ENCODE measurements around the gene HK1. TPM values are rescaled to one million over a fixed set of nuclear protein-coding genes. Genes with fewer than 3 reads are reported as not detected.

The HK1 gene
- total and polyA plus RNA-seq, 2 of the 4 experiments (the other 2 are of a cell fraction), result 53.7 to 90.5 TPM

- dilution Hi-C loops (cut with HindIII; ENCODE audit: low sequenced_read_pairs, unreplicated experiment), result no loop called here
- ChIA-PET CTCF (no interaction called here), POLR2A (ENCODE audit: unreplicated experiment) (no interaction called here)
- peak overlapping the region; percentile 9 for H2BK5ac ChIP-seq (ENCODE audit: low read depth, low read length, poor library complexity, severe bottlenecking)
- H2BK20ac ChIP-seq (ENCODE audit: low read depth, low read length), result no peak overlapping the region
- no peak overlapping the region for H3K27ac ChIP-seq (ENCODE audit: insufficient read depth, low read length)
- peaks cover 30% of the 10 kb centered on the region for H3K4me1 ChIP-seq (ENCODE audit: control insufficient read depth, insufficient read depth, low read length)
- no peak for TF ChIP-seq CHD1 (IDR thresholded peaks at IDR 0.05; ENCODE audit: low read depth, low read length)
- TF ChIP-seq FOS (IDR thresholded peaks at IDR 0.05; ENCODE audit: low read depth, low read length), result no peak
- TF ChIP-seq SMC3 (IDR thresholded peaks at IDR 0.05; ENCODE audit: low read depth, low read length), result no peak
- TF ChIP-seq NFE2L2 (IDR thresholded peaks at IDR 0.05; ENCODE audit: low read depth, low read length), result no peak
- TF ChIP-seq ELK1 (IDR thresholded peaks at IDR 0.05; ENCODE audit: borderline replicate concordance, low read depth, low read length), result no peak
- no peak for TF ChIP-seq MXI1 (IDR thresholded peaks at IDR 0.05; ENCODE audit: borderline replicate concordance, low read depth, low read length)
- no peak for TF ChIP-seq RFX5 (IDR thresholded peaks at IDR 0.05; ENCODE audit: low read depth, low read length)
- TF ChIP-seq CEBPB (IDR thresholded peaks at IDR 0.05; ENCODE audit: low read depth, low read length), result no peak
- no peak for TF ChIP-seq RCOR1 (IDR thresholded peaks at IDR 0.05; ENCODE audit: insufficient replicate concordance, low read length)
- TF ChIP-seq USF2 (IDR thresholded peaks at IDR 0.05; ENCODE audit: low read depth, low read length), result no peak
- no peak for TF ChIP-seq BHLHE40 (IDR thresholded peaks at IDR 0.05; ENCODE audit: low read depth, low read length)
- no peak for TF ChIP-seq MAZ (IDR thresholded peaks at IDR 0.05; ENCODE audit: borderline replicate concordance, low read depth, low read length)
- TF ChIP-seq POLR2A (IDR thresholded peaks at IDR 0.05; ENCODE audit: low read depth, low read length), result no peak
- no peak for TF ChIP-seq CTCF (conservative IDR thresholded peaks at IDR 0.05; ENCODE audit: low read depth, low read length)
- TF ChIP-seq MAFK (IDR thresholded peaks at IDR 0.05; ENCODE audit: low read depth, low read length), result no peak
- TF ChIP-seq RAD21 (IDR thresholded peaks at IDR 0.05; ENCODE audit: low read length), result no peak
- H3K9ac ChIP-seq (ENCODE audit: low read depth, low read length), result no peak overlapping the region
- H3K56ac ChIP-seq (ENCODE audit: extremely low read depth, insufficient read depth, low read length), result no peak overlapping the region
- no peak overlapping the region for H4K5ac ChIP-seq (ENCODE audit: low read depth, low read length)
- in situ Hi-C loops (cut with MboI; ENCODE audit: low sequenced_read_pairs), result no loop called here
- no peak overlapping the region for H3K4me3 ChIP-seq (ENCODE audit: insufficient read depth, low read depth, low read length)
- no peak overlapping the region for H3K14ac ChIP-seq (replicated peaks; ENCODE audit: low read depth, low read length)
- H3K23ac ChIP-seq (ENCODE audit: low read depth, low read length), result 0 out of 2 replicates have a peak overlapping the region, but pooled peaks have one; percentile 4
- H3K27me3 ChIP-seq (ENCODE audit: control insufficient read depth, insufficient read depth, low read length), result no peaks in the 10 kb centered on the region
- no peak overlapping the region; the same call in 1 of the 2 replicates for H3K4me2 ChIP-seq (ENCODE audit: low read depth, low read length)
- no TSS peak for BruUV-seq (replicated peaks)
- peaks cover 20 to 67% of the 10 kb centered on the region in 2 experiments for H3K79me1 ChIP-seq (ENCODE audit: low read depth in 1 of 2, low read length in 2 of 2)
- no peak overlapping the region for H4K91ac ChIP-seq (ENCODE audit: insufficient read depth, low read depth, low read length)
- ATAC-seq (ENCODE audit: low read depth), result no peak
- H3K9me1 ChIP-seq (ENCODE audit: insufficient read depth, low read length), result peaks cover 37% of the 10 kb centered on the region
- H2AK5ac ChIP-seq (ENCODE audit: low read depth, low read length), result 0 out of 2 replicates have a peak overlapping the region, but pooled peaks have one; percentile 30
- H3K36me3 ChIP-seq (ENCODE audit: control insufficient read depth, insufficient read depth, low read length), result no peaks in the 10 kb centered on the region
- H2AFZ ChIP-seq (replicated peaks; ENCODE audit: low read length, poor library complexity), result no peak overlapping the region
- no peak overlapping the region for H4K8ac ChIP-seq (ENCODE audit: low read depth in 2 of 2, low read length in 2 of 2)
- no peak overlapping the region for H3K4ac ChIP-seq (ENCODE audit: low read depth, low read length)
- peak overlapping the region; percentile 17 for H2AK9ac ChIP-seq (replicated peaks; ENCODE audit: low read depth, low read length, poor library complexity)
- DNase-seq, result no peak
- no peak overlapping the region for H2BK15ac ChIP-seq (ENCODE audit: low read depth, low read length)
- intact Hi-C loops (cut with micrococcal nuclease), result no loop called here
- peaks cover 52% of the 10 kb centered on the region for H4K20me1 ChIP-seq (ENCODE audit: insufficient read depth, low read length)
- H3K18ac ChIP-seq (ENCODE audit: low read depth, low read length), result no peak overlapping the region
- H3K9me3 ChIP-seq (ENCODE audit: control insufficient read depth, insufficient read depth, low read length), result no peaks in the 10 kb centered on the region
- no peak overlapping the region for H2BK120ac ChIP-seq (ENCODE audit: low read depth, low read length)
- WGBS, 2 experiments (ENCODE audit: extremely low coverage in 2 of 2, insufficient read length in 1 of 2), result no CpG with 5 or more reads among the region's 3 CpGs
These were observed 42.2 kb downstream of the HK1 start for GRCh38 chr10:69320521-69320920.
